ENCODE data around the gene FCGR3A.
"Not testable (repeated sequence)": the region's sequence is repeated elsewhere in the genome, so short reads cannot be mapped to it uniquely, and the experiment has no call there.

GRCh38 chr1:161524742-161525291 is 24.8 kb downstream of the FCGR3A start:
- TF ChIP-seq, protein P1, sequence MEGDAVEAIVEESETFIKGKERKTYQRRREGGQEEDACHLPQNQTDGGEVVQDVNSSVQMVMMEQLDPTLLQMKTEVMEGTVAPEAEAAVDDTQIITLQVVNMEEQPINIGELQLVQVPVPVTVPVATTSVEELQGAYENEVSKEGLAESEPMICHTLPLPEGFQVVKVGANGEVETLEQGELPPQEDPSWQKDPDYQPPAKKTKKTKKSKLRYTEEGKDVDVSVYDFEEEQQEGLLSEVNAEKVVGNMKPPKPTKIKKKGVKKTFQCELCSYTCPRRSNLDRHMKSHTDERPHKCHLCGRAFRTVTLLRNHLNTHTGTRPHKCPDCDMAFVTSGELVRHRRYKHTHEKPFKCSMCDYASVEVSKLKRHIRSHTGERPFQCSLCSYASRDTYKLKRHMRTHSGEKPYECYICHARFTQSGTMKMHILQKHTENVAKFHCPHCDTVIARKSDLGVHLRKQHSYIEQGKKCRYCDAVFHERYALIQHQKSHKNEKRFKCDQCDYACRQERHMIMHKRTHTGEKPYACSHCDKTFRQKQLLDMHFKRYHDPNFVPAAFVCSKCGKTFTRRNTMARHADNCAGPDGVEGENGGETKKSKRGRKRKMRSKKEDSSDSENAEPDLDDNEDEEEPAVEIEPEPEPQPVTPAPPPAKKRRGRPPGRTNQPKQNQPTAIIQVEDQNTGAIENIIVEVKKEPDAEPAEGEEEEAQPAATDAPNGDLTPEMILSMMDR (conservative IDR thresholded peaks at IDR 0.05 in 1 of 2, IDR thresholded peaks at IDR 0.05 in 1 of 2; ENCODE audit: extremely low read depth in 1 of 2, insufficient read depth in 1 of 2, low read depth in 1 of 2, low read length in 2 of 2) = not testable (repeated sequence)
- TF ChIP-seq EZH2 (IDR thresholded peaks at IDR 0.05; ENCODE audit: borderline replicate concordance, low read length) = not testable (repeated sequence)
